ENCODE results near the gene UBA1.

The UBA1 gene

DNA sequence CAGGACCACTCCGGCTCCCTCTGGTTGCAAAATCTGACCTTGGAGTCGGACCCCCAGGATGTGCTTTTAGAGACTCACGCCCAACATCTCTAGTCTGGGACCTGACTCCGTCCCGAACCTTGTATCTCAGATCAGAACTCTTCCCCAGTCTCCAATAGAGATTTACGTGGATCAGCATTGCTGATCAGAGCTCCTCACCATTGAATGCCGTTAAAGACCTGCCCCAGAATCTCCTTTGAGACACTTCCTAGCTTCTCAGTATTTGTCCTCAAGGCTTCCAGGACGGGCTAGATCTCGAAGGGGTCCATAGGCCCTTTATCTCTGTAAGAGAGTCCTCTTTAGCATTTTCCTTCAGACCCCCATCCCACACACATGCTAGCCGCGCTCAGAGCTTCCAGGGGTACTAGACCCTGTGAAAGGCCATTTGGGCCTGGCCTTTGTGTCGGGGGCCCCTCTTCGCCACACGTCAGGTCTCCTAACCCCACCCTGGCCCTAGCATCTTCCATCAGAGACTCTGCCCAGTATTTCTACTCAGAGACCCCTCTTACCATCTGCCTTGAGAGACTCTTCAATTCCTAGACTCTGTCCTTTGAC is 662 bp downstream of the UBA1 start:
- Histone ChIP-seq H3K4me3 (ENCODE audit: low read depth in 1 of 2, low read length in 2 of 2) (peak overlapping the region; percentile 71 to 83), H3K27me3 (ENCODE audit: low read depth, low read length) (no peaks in the 10 kb centered on the region), H3K27ac (ENCODE audit: low read length) (peak overlapping the region; percentile 86), H3K4me1 (ENCODE audit: control insufficient read depth in 1 of 2, insufficient read depth in 2 of 2, low read length in 2 of 2) (peaks cover 9 to 65% of the 10 kb centered on the region in 2 donors), H3K9me3 (ENCODE audit: control insufficient read depth in 1 of 2, low read length in 2 of 2) (no peaks in the 10 kb centered on the region), H3K36me3 (ENCODE audit: control insufficient read depth in 1 of 2, insufficient read depth in 2 of 2, low read length in 2 of 2) (peaks cover 8 to 10% of the 10 kb centered on the region in 2 donors)

DNA sequence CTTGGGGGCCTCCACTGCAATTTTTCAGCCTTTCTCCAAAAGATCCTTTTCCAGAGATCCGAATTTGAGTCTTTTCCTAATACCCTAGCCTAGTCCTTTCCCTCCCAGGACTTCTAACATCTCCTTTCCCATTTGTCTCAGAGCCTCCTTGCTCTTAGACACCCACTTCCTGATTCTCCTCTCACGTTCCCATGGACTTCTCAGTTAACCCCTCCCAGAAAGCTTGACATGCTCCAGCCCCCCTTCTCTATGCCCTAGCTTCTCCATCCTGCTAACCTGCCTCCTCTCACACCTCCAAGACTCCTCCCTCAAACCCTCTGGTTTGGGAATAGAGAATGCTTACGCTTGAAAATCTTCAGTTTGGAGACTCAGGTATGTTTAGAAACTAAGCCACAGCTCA is 2.5 kb downstream of the UBA1 start:
- no peak overlapping the region for H3K27ac ChIP-seq (ENCODE audit: low read length)
- H3K27me3 ChIP-seq (ENCODE audit: low read depth, low read length): no peaks in the 10 kb centered on the region
- peak overlapping the region; percentile 16 to 71 for H3K4me3 ChIP-seq (ENCODE audit: low read depth in 1 of 2, low read length in 2 of 2)
- peaks cover 22 to 25% of the 10 kb centered on the region in 2 donors for H3K36me3 ChIP-seq (ENCODE audit: control insufficient read depth in 1 of 2, insufficient read depth in 2 of 2, low read length in 2 of 2)
- peaks cover 9 to 62% of the 10 kb centered on the region in 2 donors for H3K4me1 ChIP-seq (ENCODE audit: control insufficient read depth in 1 of 2, insufficient read depth in 2 of 2, low read length in 2 of 2)
- H3K9me3 ChIP-seq (ENCODE audit: control insufficient read depth in 1 of 2, low read length in 2 of 2): no peaks in the 10 kb centered on the region

DNA sequence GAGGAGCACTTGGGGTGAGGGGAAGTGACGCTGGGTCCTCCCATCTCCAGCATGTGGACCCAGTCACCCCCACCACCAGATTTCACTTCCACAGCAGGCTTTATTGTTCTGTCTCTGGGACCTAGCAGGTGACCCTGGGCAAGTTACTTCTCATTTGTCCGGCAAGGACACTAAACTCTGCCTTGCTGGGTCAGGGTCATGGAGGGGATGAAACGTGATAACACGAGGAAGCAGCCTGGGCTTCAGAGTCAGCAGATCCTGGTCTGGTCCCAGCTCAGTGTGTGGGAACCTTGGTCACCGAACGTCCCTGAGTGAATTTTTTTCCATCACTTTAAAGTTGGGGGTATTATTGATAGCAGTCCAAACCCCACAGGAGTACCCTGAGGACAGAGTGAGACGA is 3.9 kb downstream of the UBA1 start:
- H3K9me3 ChIP-seq (ENCODE audit: control insufficient read depth in 1 of 2, low read length in 2 of 2): no peaks in the 10 kb centered on the region
- peaks cover 36 to 40% of the 10 kb centered on the region in 2 donors for H3K36me3 ChIP-seq (ENCODE audit: control insufficient read depth in 1 of 2, insufficient read depth in 2 of 2, low read length in 2 of 2)
- peaks cover 5 to 55% of the 10 kb centered on the region in 2 donors for H3K4me1 ChIP-seq (ENCODE audit: control insufficient read depth in 1 of 2, insufficient read depth in 2 of 2, low read length in 2 of 2)
- no peak overlapping the region for H3K27ac ChIP-seq (ENCODE audit: low read length)
- H3K4me3 ChIP-seq (ENCODE audit: low read depth in 1 of 2, low read length in 2 of 2): peak overlapping the region in 1 of 2 donors; percentile 16
- no peaks in the 10 kb centered on the region for H3K27me3 ChIP-seq (ENCODE audit: low read depth, low read length)

DNA sequence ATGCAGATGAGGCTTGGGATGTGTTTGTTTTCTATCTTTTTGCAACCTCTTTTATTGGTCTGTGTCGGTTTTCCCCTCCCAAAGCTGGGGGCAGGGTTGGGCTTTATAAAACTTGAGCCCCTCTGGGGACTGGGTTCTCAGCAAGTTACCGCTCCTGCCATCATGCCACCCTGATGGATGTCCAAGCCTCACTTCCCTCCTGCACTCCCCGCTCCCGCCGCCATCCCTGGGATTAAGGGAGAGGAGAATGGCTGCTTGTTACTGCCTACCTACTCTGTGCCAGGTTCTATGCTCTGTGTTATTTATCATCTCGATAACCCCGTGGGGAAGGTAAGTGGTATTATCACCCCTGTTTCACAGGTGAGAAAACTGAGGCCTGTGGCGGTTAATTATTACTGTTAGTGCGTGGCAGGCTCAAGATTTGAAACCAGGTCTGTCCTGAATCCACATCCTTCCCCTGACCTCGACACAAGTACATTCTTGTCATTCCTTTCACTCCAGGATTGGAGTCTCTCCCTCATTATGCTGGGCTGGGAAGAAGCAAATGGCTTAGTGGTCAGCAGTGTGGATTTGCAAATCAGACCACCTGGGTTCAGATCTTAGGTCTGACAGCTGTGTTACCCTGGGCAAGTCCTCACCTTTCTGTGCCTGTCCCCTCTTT is 4.5 kb downstream of the UBA1 start:
- H3K4me3 ChIP-seq (ENCODE audit: low read depth in 1 of 2, low read length in 2 of 2): no peak overlapping the region
- H3K36me3 ChIP-seq (ENCODE audit: control insufficient read depth in 1 of 2, insufficient read depth in 2 of 2, low read length in 2 of 2): peaks cover 41 to 46% of the 10 kb centered on the region in 2 donors
- no peak overlapping the region for H3K27ac ChIP-seq (ENCODE audit: low read length)
- no peaks in the 10 kb centered on the region for H3K27me3 ChIP-seq (ENCODE audit: low read depth, low read length)
- peaks cover 5 to 51% of the 10 kb centered on the region in 2 donors for H3K4me1 ChIP-seq (ENCODE audit: control insufficient read depth in 1 of 2, insufficient read depth in 2 of 2, low read length in 2 of 2)
- H3K9me3 ChIP-seq (ENCODE audit: control insufficient read depth in 1 of 2, low read length in 2 of 2): no peaks in the 10 kb centered on the region

DNA sequence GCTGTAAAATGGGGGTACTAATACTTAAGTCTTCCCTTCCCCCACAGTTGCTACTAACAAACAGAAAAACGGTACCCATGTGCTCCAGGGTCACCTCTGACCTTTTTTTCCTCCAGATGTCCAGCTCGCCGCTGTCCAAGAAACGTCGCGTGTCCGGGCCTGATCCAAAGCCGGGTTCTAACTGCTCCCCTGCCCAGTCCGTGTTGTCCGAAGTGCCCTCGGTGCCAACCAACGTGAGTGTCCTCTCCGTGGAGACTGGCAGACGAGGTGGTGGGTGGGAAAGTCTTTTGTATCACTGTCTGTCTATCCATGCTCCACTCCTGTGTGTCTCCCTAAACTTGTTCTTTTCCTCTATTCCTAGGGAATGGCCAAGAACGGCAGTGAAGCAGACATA is 5.1 kb downstream of the UBA1 start:
- Histone ChIP-seq H3K9me3 (ENCODE audit: control insufficient read depth in 1 of 2, low read length in 2 of 2) (no peaks in the 10 kb centered on the region), H3K27me3 (ENCODE audit: low read depth, low read length) (no peaks in the 10 kb centered on the region), H3K4me1 (ENCODE audit: control insufficient read depth in 1 of 2, insufficient read depth in 2 of 2, low read length in 2 of 2) (peaks cover 5 to 48% of the 10 kb centered on the region in 2 donors), H3K36me3 (ENCODE audit: control insufficient read depth in 1 of 2, insufficient read depth in 2 of 2, low read length in 2 of 2) (peaks cover 44 to 46% of the 10 kb centered on the region in 2 donors), H3K4me3 (ENCODE audit: low read depth in 1 of 2, low read length in 2 of 2) (no peak overlapping the region), H3K27ac (ENCODE audit: low read length) (no peak overlapping the region)

DNA sequence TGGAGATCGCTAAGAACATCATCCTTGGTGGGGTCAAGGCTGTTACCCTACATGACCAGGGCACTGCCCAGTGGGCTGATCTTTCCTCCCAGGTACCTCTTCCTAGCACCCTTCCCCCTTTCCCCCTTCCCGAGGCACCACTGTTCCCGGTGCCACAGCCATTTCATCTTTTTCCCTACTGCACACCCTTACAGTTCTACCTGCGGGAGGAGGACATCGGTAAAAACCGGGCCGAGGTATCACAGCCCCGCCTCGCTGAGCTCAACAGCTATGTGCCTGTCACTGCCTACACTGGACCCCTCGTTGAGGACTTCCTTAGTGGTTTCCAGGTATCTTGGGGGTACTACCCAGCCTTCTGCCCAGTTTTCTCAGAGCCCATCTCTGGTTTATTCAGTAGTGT is 5.7 kb downstream of the UBA1 start:
- no peaks in the 10 kb centered on the region for H3K9me3 ChIP-seq (ENCODE audit: control insufficient read depth in 1 of 2, low read length in 2 of 2)
- H3K36me3 ChIP-seq (ENCODE audit: control insufficient read depth in 1 of 2, insufficient read depth in 2 of 2, low read length in 2 of 2): peaks cover 46 to 48% of the 10 kb centered on the region in 2 donors

DNA sequence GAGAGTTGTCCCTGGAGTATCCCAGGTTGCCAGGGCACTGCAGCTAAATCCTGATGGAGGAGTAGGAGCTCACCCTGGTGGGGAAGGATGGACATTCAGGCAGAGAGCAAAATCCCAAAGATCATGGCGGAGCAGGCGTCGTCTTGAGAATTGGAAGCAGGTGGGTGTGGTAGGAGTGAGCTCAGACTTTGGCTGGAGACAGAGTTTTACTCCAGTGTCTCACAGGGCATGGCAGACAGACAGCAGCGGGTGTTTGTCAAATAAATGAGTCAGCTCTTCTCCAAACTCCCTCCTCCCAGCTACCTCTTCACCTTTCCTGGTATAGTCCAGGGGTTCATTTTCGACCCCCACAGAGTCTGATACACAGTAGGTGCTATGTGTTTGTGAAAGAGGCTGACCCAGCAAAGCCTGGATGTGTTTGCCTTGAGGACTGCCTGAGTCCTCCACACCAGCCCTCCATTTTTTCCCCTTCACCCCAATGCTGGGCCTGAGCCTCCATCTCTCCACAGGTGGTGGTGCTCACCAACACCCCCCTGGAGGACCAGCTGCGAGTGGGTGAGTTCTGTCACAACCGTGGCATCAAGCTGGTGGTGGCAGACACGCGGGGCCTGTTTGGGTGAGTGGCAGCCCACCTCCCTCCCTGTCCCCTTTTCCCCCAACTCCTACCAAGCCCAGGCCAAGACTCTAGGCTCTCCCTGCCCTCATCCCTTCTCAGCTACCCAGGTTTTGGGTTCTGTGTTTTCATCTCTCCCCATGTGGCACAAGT is 6.9 kb downstream of the UBA1 start:
- Histone ChIP-seq H3K36me3 (ENCODE audit: control insufficient read depth in 1 of 2, insufficient read depth in 2 of 2, low read length in 2 of 2) (peaks cover 50 to 58% of the 10 kb centered on the region in 2 donors), H3K9me3 (ENCODE audit: control insufficient read depth in 1 of 2, low read length in 2 of 2) (no peaks in the 10 kb centered on the region), H3K4me1 (ENCODE audit: control insufficient read depth in 1 of 2, insufficient read depth in 2 of 2, low read length in 2 of 2) (peaks cover 0 to 38% of the 10 kb centered on the region in 2 donors), H3K27me3 (ENCODE audit: low read depth, low read length) (no peaks in the 10 kb centered on the region), H3K27ac (ENCODE audit: low read length) (no peak overlapping the region), H3K4me3 (ENCODE audit: low read depth in 1 of 2, low read length in 2 of 2) (no peak overlapping the region)

More for the DNA sequence above, 5.7 kb downstream of the UBA1 start:
- no peak overlapping the region for H3K4me3 ChIP-seq (ENCODE audit: low read depth in 1 of 2, low read length in 2 of 2)
- H3K27me3 ChIP-seq (ENCODE audit: low read depth, low read length): no peaks in the 10 kb centered on the region
- no peak overlapping the region for H3K27ac ChIP-seq (ENCODE audit: low read length)
- peaks cover 5 to 48% of the 10 kb centered on the region in 2 donors for H3K4me1 ChIP-seq (ENCODE audit: control insufficient read depth in 1 of 2, insufficient read depth in 2 of 2, low read length in 2 of 2)

DNA sequence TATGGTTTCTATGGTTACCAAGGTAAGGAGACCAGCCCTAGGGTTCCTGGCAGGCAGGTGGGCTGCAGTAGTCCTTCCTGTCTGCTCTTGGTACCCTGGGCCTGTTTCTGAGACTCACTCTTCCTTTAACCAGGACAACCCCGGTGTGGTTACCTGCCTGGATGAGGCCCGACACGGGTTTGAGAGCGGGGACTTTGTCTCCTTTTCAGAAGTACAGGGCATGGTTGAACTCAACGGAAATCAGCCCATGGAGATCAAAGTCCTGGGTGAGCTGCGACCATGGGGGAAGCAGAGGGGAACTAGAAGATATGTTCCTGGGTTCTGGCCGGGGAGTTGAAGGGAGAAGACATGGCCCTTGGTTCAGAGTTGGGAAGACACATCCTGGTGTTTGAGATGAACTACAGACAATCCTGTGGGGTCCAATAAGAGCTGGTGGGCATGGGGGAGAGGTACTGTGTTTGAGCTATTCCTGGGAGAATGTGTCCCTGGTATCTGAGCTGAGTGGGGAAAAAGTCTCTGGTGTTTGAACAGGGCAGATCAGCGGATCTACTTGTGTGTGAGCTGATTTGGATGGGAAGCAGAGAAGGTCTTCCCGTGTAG is 7.8 kb downstream of the UBA1 start:
- Histone ChIP-seq H3K27ac (ENCODE audit: low read length) (no peak overlapping the region), H3K36me3 (ENCODE audit: control insufficient read depth in 1 of 2, insufficient read depth in 2 of 2, low read length in 2 of 2) (peaks cover 55 to 66% of the 10 kb centered on the region in 2 donors), H3K9me3 (ENCODE audit: control insufficient read depth in 1 of 2, low read length in 2 of 2) (no peaks in the 10 kb centered on the region), H3K4me1 (ENCODE audit: control insufficient read depth in 1 of 2, insufficient read depth in 2 of 2, low read length in 2 of 2) (peaks cover 0 to 29% of the 10 kb centered on the region in 2 donors), H3K4me3 (ENCODE audit: low read depth in 1 of 2, low read length in 2 of 2) (no peak overlapping the region), H3K27me3 (ENCODE audit: low read depth, low read length) (no peaks in the 10 kb centered on the region)

DNA sequence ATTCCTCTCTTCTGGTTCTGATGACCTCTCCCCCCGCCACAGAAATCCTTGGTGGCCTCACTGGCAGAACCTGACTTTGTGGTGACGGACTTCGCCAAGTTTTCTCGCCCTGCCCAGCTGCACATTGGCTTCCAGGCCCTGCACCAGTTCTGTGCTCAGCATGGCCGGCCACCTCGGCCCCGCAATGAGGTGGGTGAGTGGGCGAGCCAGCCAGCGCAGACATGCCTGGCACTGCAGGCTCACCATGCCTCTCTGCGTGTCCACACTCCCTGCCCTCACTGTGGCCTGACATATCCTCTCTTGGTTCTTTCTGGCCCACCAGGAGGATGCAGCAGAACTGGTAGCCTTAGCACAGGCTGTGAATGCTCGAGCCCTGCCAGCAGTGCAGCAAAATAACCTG is 8.7 kb downstream of the UBA1 start:
- Histone ChIP-seq H3K9me3 (ENCODE audit: control insufficient read depth in 1 of 2, low read length in 2 of 2) (no peaks in the 10 kb centered on the region), H3K4me1 (ENCODE audit: control insufficient read depth in 1 of 2, insufficient read depth in 2 of 2, low read length in 2 of 2) (peaks cover 0 to 20% of the 10 kb centered on the region in 2 donors), H3K36me3 (ENCODE audit: control insufficient read depth in 1 of 2, insufficient read depth in 2 of 2, low read length in 2 of 2) (peaks cover 63 to 70% of the 10 kb centered on the region in 2 donors), H3K27me3 (ENCODE audit: low read depth, low read length) (no peaks in the 10 kb centered on the region), H3K27ac (ENCODE audit: low read length) (no peak overlapping the region), H3K4me3 (ENCODE audit: low read depth in 1 of 2, low read length in 2 of 2) (no peak overlapping the region)

DNA sequence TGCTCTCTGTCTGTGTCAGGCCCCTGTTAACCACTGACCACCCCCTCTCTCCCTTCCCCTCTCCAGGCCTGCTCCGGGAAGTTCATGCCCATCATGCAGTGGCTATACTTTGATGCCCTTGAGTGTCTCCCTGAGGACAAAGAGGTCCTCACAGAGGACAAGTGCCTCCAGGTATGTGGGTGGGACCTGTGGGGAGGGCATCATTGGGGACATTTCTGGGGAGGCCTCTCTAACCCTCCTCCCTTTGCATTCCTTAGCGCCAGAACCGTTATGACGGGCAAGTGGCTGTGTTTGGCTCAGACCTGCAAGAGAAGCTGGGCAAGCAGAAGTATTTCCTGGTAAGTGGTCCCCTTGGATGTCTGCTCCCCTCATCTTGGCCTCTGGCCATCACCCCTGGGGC is 9.2 kb downstream of the UBA1 start:
- peaks cover 0 to 15% of the 10 kb centered on the region in 2 donors for H3K4me1 ChIP-seq (ENCODE audit: control insufficient read depth in 1 of 2, insufficient read depth in 2 of 2, low read length in 2 of 2)
- H3K9me3 ChIP-seq (ENCODE audit: control insufficient read depth in 1 of 2, low read length in 2 of 2): no peaks in the 10 kb centered on the region
- peaks cover 69 to 75% of the 10 kb centered on the region in 2 donors for H3K36me3 ChIP-seq (ENCODE audit: control insufficient read depth in 1 of 2, insufficient read depth in 2 of 2, low read length in 2 of 2)
- H3K27ac ChIP-seq (ENCODE audit: low read length): no peak overlapping the region
- H3K27me3 ChIP-seq (ENCODE audit: low read depth, low read length): no peaks in the 10 kb centered on the region
- no peak overlapping the region for H3K4me3 ChIP-seq (ENCODE audit: low read depth in 1 of 2, low read length in 2 of 2)

DNA sequence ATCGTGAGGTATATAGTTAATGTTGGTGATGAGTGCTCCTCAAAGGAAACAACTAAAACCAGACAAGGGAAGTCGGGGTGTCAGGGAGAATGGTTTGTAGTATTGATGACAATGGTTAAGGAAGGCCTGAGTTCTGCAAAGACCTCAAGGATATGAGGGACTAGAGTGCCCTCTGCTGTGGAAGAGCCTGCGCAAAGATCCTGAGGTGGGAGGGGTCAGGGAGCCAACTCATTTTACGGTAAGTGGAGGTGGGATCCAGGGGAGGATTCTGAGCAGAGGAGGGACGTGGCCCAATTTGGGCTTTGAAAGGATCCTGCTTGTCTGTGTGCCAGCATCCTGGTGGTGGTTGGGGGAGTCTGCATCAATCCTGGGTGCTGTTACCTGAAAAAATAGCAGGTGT is 11.3 kb downstream of the UBA1 start:
- Histone ChIP-seq H3K9me3 (ENCODE audit: control insufficient read depth in 1 of 2, low read length in 2 of 2) (no peaks in the 10 kb centered on the region), H3K27ac (ENCODE audit: low read length) (no peak overlapping the region), H3K4me3 (ENCODE audit: low read depth in 1 of 2, low read length in 2 of 2) (no peak overlapping the region), H3K27me3 (ENCODE audit: low read depth, low read length) (no peaks in the 10 kb centered on the region), H3K36me3 (ENCODE audit: control insufficient read depth in 1 of 2, insufficient read depth in 2 of 2, low read length in 2 of 2) (peaks cover 63 to 77% of the 10 kb centered on the region in 2 donors), H3K4me1 (ENCODE audit: control insufficient read depth in 1 of 2, insufficient read depth in 2 of 2, low read length in 2 of 2) (no peaks in the 10 kb centered on the region)

All from muscle layer of duodenum (tissue), 2 donors.